HepG2 (cell line): Measurements from ENCODE around the gene NIPSNAP3A.

Experiments
- CTCF ChIP-seq: sonication (generic); formaldehyde crosslinking; IDR thresholded peaks from 2 replicates; pipeline ENCODE4 v1.5.0; 2020; ENCODE audit warnings: mild to moderate bottlenecking, missing genetic modification reagents, moderate library complexity
- EP300 ChIP-seq, 3 experiments: sonication (generic) in 1 of 3; formaldehyde crosslinking in 1 of 3; IDR thresholded peaks; 2 replicates each; pipeline versions ENCODE4 v1.5.1 to v1.6.1; 2011 to 2020; ENCODE audit warnings: low read depth in 2 of 3, low read length in 2 of 3, borderline replicate concordance in 1 of 3, improper control_type of control experiment in 1 of 3, mild to moderate bottlenecking in 1 of 3, missing genetic modification reagents in 1 of 3, moderate library complexity in 1 of 3
- ETV5 ChIP-seq: IDR thresholded peaks from 2 replicates; pipeline ENCODE4 v1.6.1; 2018; ENCODE audit warnings: missing biosample characterization, missing genetic modification reagents, inconsistent platforms, borderline replicate concordance
- GZF1 ChIP-seq: sonication (generic); formaldehyde crosslinking; IDR thresholded peaks from 2 replicates; pipeline ENCODE4 v1.5.1; 2020; ENCODE audit warnings: mild to moderate bottlenecking, missing genetic modification reagents
- PAWR ChIP-seq: sonication (generic); formaldehyde crosslinking; IDR thresholded peaks from 2 replicates; pipeline ENCODE4 v1.4.0; 2020; ENCODE audit warnings: missing genetic modification reagents, mild to moderate bottlenecking, borderline replicate concordance
- TBL1XR1 ChIP-seq: fragments of 150-350 bp; IDR thresholded peaks from 2 replicates; pipeline ENCODE4 v1.6.1; 2014; ENCODE audit warnings: borderline replicate concordance, low read length; ENCODE audit not compliant: partially characterized antibody
- TF ChIP-seq, protein P1 (sequence below), 2 experiments: sonication (generic) in 1 of 2; formaldehyde crosslinking in 1 of 2; IDR thresholded peaks; 2 replicates each; pipeline versions ENCODE4 v1.5.1 to v1.6.1; 2011 to 2020; ENCODE audit warnings: borderline replicate concordance in 1 of 2, low read depth in 1 of 2, low read length in 1 of 2, mild to moderate bottlenecking in 1 of 2, missing genetic modification reagents in 1 of 2, moderate library complexity in 1 of 2

GRCh38 chr9:104765138-104765537 lies 17.7 kb downstream of the NIPSNAP3A start:
- TF ChIP-seq ETV5 (no peak), EP300 (IDR thresholded peaks at IDR 0.05; ENCODE audit: low read depth in 2 of 2, low read length in 2 of 2) (no peak), EP300 (CRISPR knock-in tag; IDR thresholded peaks at IDR 0.05; ENCODE audit: borderline replicate concordance) (no peak), PAWR (CRISPR knock-in tag) (no peak), GZF1 (no peak), CTCF (no peak), TBL1XR1 (no peak)
- TF ChIP-seq, protein P1, sequence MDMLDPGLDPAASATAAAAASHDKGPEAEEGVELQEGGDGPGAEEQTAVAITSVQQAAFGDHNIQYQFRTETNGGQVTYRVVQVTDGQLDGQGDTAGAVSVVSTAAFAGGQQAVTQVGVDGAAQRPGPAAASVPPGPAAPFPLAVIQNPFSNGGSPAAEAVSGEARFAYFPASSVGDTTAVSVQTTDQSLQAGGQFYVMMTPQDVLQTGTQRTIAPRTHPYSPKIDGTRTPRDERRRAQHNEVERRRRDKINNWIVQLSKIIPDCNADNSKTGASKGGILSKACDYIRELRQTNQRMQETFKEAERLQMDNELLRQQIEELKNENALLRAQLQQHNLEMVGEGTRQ (IDR thresholded peaks at IDR 0.05; ENCODE audit: low read depth, low read length), result no peak
- TF ChIP-seq, protein P1 (CRISPR knock-in tag; IDR thresholded peaks at IDR 0.05; ENCODE audit: borderline replicate concordance), result no peak
